HepG2 (cell line): ENCODE data around the gene BUB1. TPM values are rescaled to one million over a fixed set of nuclear protein-coding genes. Genes with fewer than 3 reads are reported as not detected.

Experiments
- ATAC-seq: fragments of 200-7000 bp; cut with Tn5 transposase; 3 replicates; pipeline ENCODE4 v1.9.1; 2020; ENCODE audit warnings: mild to moderate bottlenecking, moderate library complexity
- BruUV-seq: library from RNA; stranded (reverse); fragments of 400-500 nt; replicated peaks from 2 replicates; lab custom pipeline; 2021; lab: Mats Ljungman, UMichigan
- CTCF ChIA-PET: fragments of 300-600 bp; formaldehyde crosslinking; extraction: SDS; loops from one replicate; lab custom pipeline; 2021; ENCODE audit warnings: low total read pairs, inconsistent platforms, low intra/inter-chr PET ratio; lab: Yijun Ruan, JAX
- POLR2A ChIA-PET: fragments of 350-600 bp; sonication (Branson Sonifier 250); formaldehyde crosslinking; loops from one replicate; lab custom pipeline; 2020; ENCODE audit warnings: antibody characterized with exemption, inconsistent platforms; lab: Yijun Ruan, JAX
- DNase-seq: peaks from one replicate; pipeline ENCODE4 v3.0.0-alpha.2; 2015; ENCODE audit warnings: low spot score
- FAIRE-seq: peaks from 3 replicates; lab custom pipeline; 2011; peaks lifted over from hg19 to GRCh38; lab: Jason Lieb, UNC
- H2AFZ ChIP-seq: one replicate; pipeline ENCODE4 v1.6.1; 2011; ENCODE audit warnings: low read length, inconsistent platforms
- H3K27ac ChIP-seq: fragments of 300-600 bp; 3 replicates; pipeline ENCODE4 v1.8.0; 2011; ENCODE audit warnings: mixed run types, mild to moderate bottlenecking, mixed read lengths, low read length, inconsistent platforms; ENCODE audit not compliant: insufficient read depth; ENCODE audit errors: extremely low read length
- H3K27me3 ChIP-seq, 2 experiments: fragments of 200-600 bp in 1 of 2; 2 replicates in 1 of 2; 3 replicates in 1 of 2; pipeline versions ENCODE4 v1.6.0 to v1.8.0; 2011; ENCODE audit warnings: low read length in 2 of 2, mild to moderate bottlenecking in 2 of 2, moderate library complexity in 2 of 2, inconsistent platforms in 1 of 2; ENCODE audit not compliant: insufficient read depth in 2 of 2, control insufficient read depth in 1 of 2
- H3K36me3 ChIP-seq, 2 experiments: fragments of 200-600 bp in 1 of 2; replicated peaks in 1 of 2; 2 replicates in 1 of 2; 3 replicates in 1 of 2; pipeline versions ENCODE4 v1.5.1 to v1.8.0; 2011; ENCODE audit warnings: low read length in 2 of 2, inconsistent platforms in 1 of 2; ENCODE audit not compliant: insufficient read depth in 2 of 2, control insufficient read depth in 1 of 2
- H3K4me1 ChIP-seq: 2 replicates; pipeline ENCODE4 v1.5.1; 2012; ENCODE audit warnings: low read length, inconsistent platforms; ENCODE audit not compliant: insufficient read depth
- H3K4me2 ChIP-seq: 2 replicates; pipeline ENCODE4 v1.6.0; 2011; ENCODE audit warnings: low read depth, low read length, inconsistent platforms
- H3K4me3 ChIP-seq, 3 experiments: fragments of 200-600 bp in 1 of 3; sonication (generic), shearing (Covaris generic) in 1 of 3; replicated peaks in 1 of 3; 2 replicates each; pipeline ENCODE4 v1.5.1; 2011 to 2016; ENCODE audit warnings: low read length in 3 of 3, inconsistent platforms in 2 of 3, low read depth in 2 of 3, mild to moderate bottlenecking in 2 of 3, control low read depth in 1 of 3, mixed read lengths in 1 of 3; ENCODE audit not compliant: insufficient read depth in 1 of 3
- H3K79me2 ChIP-seq: one replicate; pipeline ENCODE4 v1.6.1; 2011; ENCODE audit warnings: low read length, inconsistent platforms; ENCODE audit not compliant: insufficient read depth
- H3K9ac ChIP-seq: 2 replicates; pipeline ENCODE4 v1.6.0; 2011; ENCODE audit warnings: mild to moderate bottlenecking, low read depth, low read length, inconsistent platforms; ENCODE audit not compliant: insufficient read depth
- H3K9me3 ChIP-seq: 2 replicates; pipeline ENCODE4 v1.5.1; 2012; ENCODE audit warnings: mild to moderate bottlenecking, low read length
- H4K20me1 ChIP-seq: 2 replicates; pipeline ENCODE4 v1.6.0; 2011; ENCODE audit warnings: inconsistent platforms, mild to moderate bottlenecking, low read length, moderate library complexity; ENCODE audit not compliant: insufficient read depth
- CEBPG ChIP-seq: IDR thresholded peaks from 2 replicates; pipeline ENCODE4 v1.6.1; 2016
- HMG20B ChIP-seq: conservative IDR thresholded peaks from 2 replicates; pipeline ENCODE4 v1.6.1; 2016; ENCODE audit warnings: missing genetic modification reagents, missing compliant biosample characterization
- KLF16 ChIP-seq, 2 experiments: sonication (generic) in 1 of 2; formaldehyde crosslinking in 1 of 2; IDR thresholded peaks; 2 replicates each; pipeline versions ENCODE4 v1.6.1 to v1.8.0; 2016 to 2023; ENCODE audit warnings: missing genetic modification reagents in 2 of 2, missing compliant biosample characterization in 1 of 2
- PHF8 ChIP-seq: sonication (generic); formaldehyde crosslinking; IDR thresholded peaks from 2 replicates; pipeline ENCODE4 v1.5.0; 2020; ENCODE audit warnings: missing genetic modification reagents
- RARG ChIP-seq: sonication (generic); formaldehyde crosslinking; IDR thresholded peaks from 2 replicates; pipeline ENCODE4 v1.4.0; 2020; ENCODE audit warnings: low read depth, mild to moderate bottlenecking, missing genetic modification reagents
- RFX3 ChIP-seq: IDR thresholded peaks from 2 replicates; pipeline ENCODE4 v1.6.1; 2016; ENCODE audit warnings: missing biosample characterization, missing genetic modification reagents
- SMC3 ChIP-seq: IDR thresholded peaks from 2 replicates; pipeline ENCODE4 v1.6.1; 2011; ENCODE audit warnings: low read length, improper control_type of control experiment
- SOX13 ChIP-seq, 3 experiments: fragments of 450-650 bp in 1 of 3; sonication (generic) in 1 of 3; formaldehyde crosslinking in 1 of 3; IDR thresholded peaks in 2 of 3; conservative IDR thresholded peaks in 1 of 3; 2 replicates each; pipeline versions ENCODE4 v1.5.0 to v1.6.1; 2016 to 2020; ENCODE audit warnings: antibody characterized with exemption in 1 of 3, mild to moderate bottlenecking in 1 of 3, missing compliant biosample characterization in 1 of 3, missing genetic modification reagents in 1 of 3, moderate library complexity in 1 of 3
- TCF7L2 ChIP-seq: IDR thresholded peaks from 2 replicates; pipeline ENCODE4 v1.6.1; 2011; ENCODE audit warnings: mild to moderate bottlenecking, low read depth, low read length, moderate library complexity
- TP53 ChIP-seq: sonication (generic); formaldehyde crosslinking; conservative IDR thresholded peaks from 2 replicates; pipeline ENCODE4 v1.4.0; 2020; ENCODE audit warnings: missing genetic modification reagents
- ZBTB38 ChIP-seq: sonication (generic); formaldehyde crosslinking; IDR thresholded peaks from 2 replicates; pipeline ENCODE4 v1.5.1; 2020; ENCODE audit warnings: mild to moderate bottlenecking, missing genetic modification reagents
- ZFAT ChIP-seq: sonication (generic); formaldehyde crosslinking; conservative IDR thresholded peaks from 2 replicates; pipeline ENCODE4 v1.8.1; 2023; ENCODE audit warnings: missing genetic modification reagents, inconsistent platforms
- ZNF333 ChIP-seq: sonication (generic); formaldehyde crosslinking; IDR thresholded peaks from 2 replicates; pipeline ENCODE4 v1.4.0; 2020; ENCODE audit warnings: mild to moderate bottlenecking, missing genetic modification reagents, borderline replicate concordance
- ZNF337 ChIP-seq: sonication (generic); formaldehyde crosslinking; IDR thresholded peaks from 2 replicates; pipeline ENCODE4 v1.5.1; 2020; ENCODE audit warnings: missing genetic modification reagents, low read depth, mild to moderate bottlenecking, borderline replicate concordance
- ZNF446 ChIP-seq: sonication (generic); formaldehyde crosslinking; IDR thresholded peaks from 2 replicates; pipeline ENCODE4 v1.5.0; 2020; ENCODE audit warnings: mild to moderate bottlenecking, missing genetic modification reagents
- ZNF816 ChIP-seq: sonication (generic); formaldehyde crosslinking; IDR thresholded peaks from 2 replicates; pipeline ENCODE4 v1.8.0; 2022; ENCODE audit warnings: missing genetic modification reagents, mild to moderate bottlenecking, borderline replicate concordance
- WGBS: methylation state at CpG from one replicate; pipeline ENCODE4 v1.1.6; 2017; ENCODE audit warnings: low lambda C conversion rate; 5-methylcytosine and 5-hydroxymethylcytosine counted together
- in situ Hi-C: cut with HindIII; loops from 2 replicates; pipeline ENCODE4 v1.10.0; 2017; ENCODE audit warnings: low pct_unique_long_range_greater_than_20kb; ENCODE audit not compliant: extremely low pct_ligation_motif_present
- intact Hi-C: fragments of 100-400 bp; cut with micrococcal nuclease; formaldehyde crosslinking; loops from one replicate; pipeline ENCODE4 v1.10.0; 2022; ENCODE audit not compliant: unreplicated experiment
- polyA plus RNA-seq, 8 experiments: library from polyadenylated mRNA; depleted of rRNA in 3 of 8; stranded (reverse) in 7 of 8; unstranded in 1 of 8; fragments of >200 nt; fragmentation: Illumina TruSeq in 4 of 8; extraction: Trizol in 4 of 8; gene quantifications; 2 replicates each; pipeline versions ENCODE4 v1.2.1 to v1.2.3, GENCODE V29; 2011 to 2016; ENCODE audit warnings: low read depth in 4 of 8, missing spikeins in 1 of 8, mixed read lengths in 1 of 8; ENCODE audit not compliant: insufficient read depth in 1 of 8
- total RNA-seq, 5 experiments: library from RNA; depleted of rRNA; stranded (reverse); fragments of >200 nt; fragmentation: Illumina TruSeq; extraction: Trizol; gene quantifications; 2 replicates each; pipeline ENCODE4 v1.2.3, GENCODE V29; 2016; ENCODE audit warnings: low read depth in 1 of 5
- TF ChIP-seq, protein P1 (sequence below): sonication (generic); formaldehyde crosslinking; IDR thresholded peaks from 2 replicates; pipeline ENCODE4 v1.5.0; 2020; ENCODE audit warnings: mild to moderate bottlenecking, missing genetic modification reagents, borderline replicate concordance
- TF ChIP-seq, protein P2 (sequence below): sonication (generic); formaldehyde crosslinking; IDR thresholded peaks from 2 replicates; pipeline ENCODE4 v1.5.1; 2020; ENCODE audit warnings: missing genetic modification reagents, mild to moderate bottlenecking, borderline replicate concordance

BUB1 gene
- total and polyA plus RNA-seq, 2 of the 13 experiments (the other 11 are each of a cell fraction or from before 2014, with no cell fraction given) = 27.8 to 52.6 TPM

DNA sequence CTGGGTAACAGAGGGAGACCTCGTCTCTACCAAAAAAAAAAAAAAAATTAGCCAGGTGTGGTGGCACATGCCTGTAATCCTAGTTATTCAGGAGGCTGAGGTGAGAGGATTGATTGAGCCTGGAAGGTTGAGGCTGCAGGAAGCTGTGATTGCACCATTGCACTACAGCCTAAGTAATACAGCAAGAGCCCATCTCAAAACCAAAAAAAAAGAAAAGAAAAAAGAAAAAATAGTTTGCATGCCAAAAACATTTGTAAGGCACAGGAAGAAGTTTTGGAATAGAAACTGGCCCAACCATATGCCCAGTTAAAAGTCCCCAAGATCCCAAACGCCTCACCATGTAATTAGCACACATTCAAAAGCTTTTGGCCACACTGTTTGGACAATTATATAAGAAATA lies 41.1 kb upstream of the BUB1 start:
- 1% methylated on average over 2 of the region's 2 CpGs for WGBS
- FAIRE-seq = no peak
- POLR2A ChIA-PET = interaction anchor here (0.7 kb wide), 1 partner anchor 16 kb away, joined by 4 read pairs; no protein-coding TSS in a partner anchor
- no peak for TF ChIP-seq ZNF337 (CRISPR knock-in tag)
- TF ChIP-seq ZBTB38 (CRISPR knock-in tag) = no peak
- no peak for TF ChIP-seq HMG20B
- TF ChIP-seq CEBPG (CRISPR knock-in tag) = no peak
- TF ChIP-seq TP53 (CRISPR knock-in tag) = no peak
- no peak for TF ChIP-seq RFX3 (CRISPR knock-in tag)
- no peak for TF ChIP-seq TCF7L2
- no peak for TF ChIP-seq PHF8
- TF ChIP-seq ZNF816 (CRISPR knock-in tag) = no peak
- no peak for TF ChIP-seq ZNF333 (CRISPR knock-in tag)
- TF ChIP-seq SOX13 (IDR thresholded peaks at IDR 0.05) = no peak
- no peak for TF ChIP-seq SOX13 (CRISPR knock-in tag; conservative IDR thresholded peaks at IDR 0.05 in 1 of 2, IDR thresholded peaks at IDR 0.05 in 1 of 2)
- TF ChIP-seq ZNF446 (CRISPR knock-in tag) = no peak
- TF ChIP-seq, protein P1, sequence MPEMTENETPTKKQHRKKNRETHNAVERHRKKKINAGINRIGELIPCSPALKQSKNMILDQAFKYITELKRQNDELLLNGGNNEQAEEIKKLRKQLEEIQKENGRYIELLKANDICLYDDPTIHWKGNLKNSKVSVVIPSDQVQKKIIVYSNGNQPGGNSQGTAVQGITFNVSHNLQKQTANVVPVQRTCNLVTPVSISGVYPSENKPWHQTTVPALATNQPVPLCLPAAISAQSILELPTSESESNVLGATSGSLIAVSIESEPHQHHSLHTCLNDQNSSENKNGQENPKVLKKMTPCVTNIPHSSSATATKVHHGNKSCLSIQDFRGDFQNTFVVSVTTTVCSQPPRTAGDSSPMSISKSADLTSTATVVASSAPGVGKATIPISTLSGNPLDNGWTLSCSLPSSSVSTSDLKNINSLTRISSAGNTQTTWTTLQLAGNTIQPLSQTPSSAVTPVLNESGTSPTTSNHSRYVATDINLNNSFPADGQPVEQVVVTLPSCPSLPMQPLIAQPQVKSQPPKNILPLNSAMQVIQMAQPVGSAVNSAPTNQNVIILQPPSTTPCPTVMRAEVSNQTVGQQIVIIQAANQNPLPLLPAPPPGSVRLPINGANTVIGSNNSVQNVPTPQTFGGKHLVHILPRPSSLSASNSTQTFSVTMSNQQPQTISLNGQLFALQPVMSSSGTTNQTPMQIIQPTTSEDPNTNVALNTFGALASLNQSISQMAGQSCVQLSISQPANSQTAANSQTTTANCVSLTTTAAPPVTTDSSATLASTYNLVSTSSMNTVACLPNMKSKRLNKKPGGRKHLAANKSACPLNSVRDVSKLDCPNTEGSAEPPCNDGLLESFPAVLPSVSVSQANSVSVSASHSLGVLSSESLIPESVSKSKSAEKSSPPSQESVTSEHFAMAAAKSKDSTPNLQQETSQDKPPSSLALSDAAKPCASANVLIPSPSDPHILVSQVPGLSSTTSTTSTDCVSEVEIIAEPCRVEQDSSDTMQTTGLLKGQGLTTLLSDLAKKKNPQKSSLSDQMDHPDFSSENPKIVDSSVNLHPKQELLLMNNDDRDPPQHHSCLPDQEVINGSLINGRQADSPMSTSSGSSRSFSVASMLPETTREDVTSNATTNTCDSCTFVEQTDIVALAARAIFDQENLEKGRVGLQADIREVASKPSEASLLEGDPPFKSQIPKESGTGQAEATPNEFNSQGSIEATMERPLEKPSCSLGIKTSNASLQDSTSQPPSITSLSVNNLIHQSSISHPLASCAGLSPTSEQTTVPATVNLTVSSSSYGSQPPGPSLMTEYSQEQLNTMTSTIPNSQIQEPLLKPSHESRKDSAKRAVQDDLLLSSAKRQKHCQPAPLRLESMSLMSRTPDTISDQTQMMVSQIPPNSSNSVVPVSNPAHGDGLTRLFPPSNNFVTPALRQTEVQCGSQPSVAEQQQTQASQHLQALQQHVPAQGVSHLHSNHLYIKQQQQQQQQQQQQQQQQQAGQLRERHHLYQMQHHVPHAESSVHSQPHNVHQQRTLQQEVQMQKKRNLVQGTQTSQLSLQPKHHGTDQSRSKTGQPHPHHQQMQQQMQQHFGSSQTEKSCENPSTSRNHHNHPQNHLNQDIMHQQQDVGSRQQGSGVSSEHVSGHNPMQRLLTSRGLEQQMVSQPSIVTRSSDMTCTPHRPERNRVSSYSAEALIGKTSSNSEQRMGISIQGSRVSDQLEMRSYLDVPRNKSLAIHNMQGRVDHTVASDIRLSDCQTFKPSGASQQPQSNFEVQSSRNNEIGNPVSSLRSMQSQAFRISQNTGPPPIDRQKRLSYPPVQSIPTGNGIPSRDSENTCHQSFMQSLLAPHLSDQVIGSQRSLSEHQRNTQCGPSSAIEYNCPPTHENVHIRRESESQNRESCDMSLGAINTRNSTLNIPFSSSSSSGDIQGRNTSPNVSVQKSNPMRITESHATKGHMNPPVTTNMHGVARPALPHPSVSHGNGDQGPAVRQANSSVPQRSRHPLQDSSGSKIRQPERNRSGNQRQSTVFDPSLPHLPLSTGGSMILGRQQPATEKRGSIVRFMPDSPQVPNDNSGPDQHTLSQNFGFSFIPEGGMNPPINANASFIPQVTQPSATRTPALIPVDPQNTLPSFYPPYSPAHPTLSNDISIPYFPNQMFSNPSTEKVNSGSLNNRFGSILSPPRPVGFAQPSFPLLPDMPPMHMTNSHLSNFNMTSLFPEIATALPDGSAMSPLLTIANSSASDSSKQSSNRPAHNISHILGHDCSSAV (CRISPR knock-in tag) = no peak
- TF ChIP-seq, protein P2, sequence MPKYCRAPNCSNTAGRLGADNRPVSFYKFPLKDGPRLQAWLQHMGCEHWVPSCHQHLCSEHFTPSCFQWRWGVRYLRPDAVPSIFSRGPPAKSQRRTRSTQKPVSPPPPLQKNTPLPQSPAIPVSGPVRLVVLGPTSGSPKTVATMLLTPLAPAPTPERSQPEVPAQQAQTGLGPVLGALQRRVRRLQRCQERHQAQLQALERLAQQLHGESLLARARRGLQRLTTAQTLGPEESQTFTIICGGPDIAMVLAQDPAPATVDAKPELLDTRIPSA = no peak
- TF ChIP-seq ZFAT = no peak
- TF ChIP-seq SMC3 = no peak
- no peak for TF ChIP-seq KLF16 (CRISPR knock-in tag; IDR thresholded peaks at IDR 0.05)
- no peak for TF ChIP-seq RARG

More for the DNA sequence above, 41.1 kb upstream of the BUB1 start:
- no peak for ATAC-seq
- H3K79me2 ChIP-seq = no peaks in the 10 kb centered on the region
- H3K9ac ChIP-seq = no peak overlapping the region
- DNase-seq = no peak
- no peak overlapping the region for H2AFZ ChIP-seq
- no peaks in the 10 kb centered on the region for H3K36me3 ChIP-seq
- intact Hi-C loops (no loop called here), in situ Hi-C loops (no loop called here)
- H3K27ac ChIP-seq = no peak overlapping the region
- peaks cover 5 to 37% of the 10 kb centered on the region in 2 experiments; a peak in 4 of 5 replicates for H3K27me3 ChIP-seq
- H3K9me3 ChIP-seq = no peaks in the 10 kb centered on the region
- no TSS peak for BruUV-seq
- CTCF ChIA-PET = no interaction called here
- no peak overlapping the region for H3K4me2 ChIP-seq
- H3K4me3 ChIP-seq = no peak overlapping the region
- H4K20me1 ChIP-seq = no peaks in the 10 kb centered on the region
- no peaks in the 10 kb centered on the region for H3K4me1 ChIP-seq
